Hematopoietic multipotent progenitor cell (in vitro differentiated cells): ENCODE results near the gene KRTAP2-1. TPM values are rescaled to one million over a fixed set of nuclear protein-coding genes. Genes with fewer than 3 reads are reported as not detected.
"Not testable (repeated sequence)": the region's sequence is repeated elsewhere in the genome, so short reads cannot be mapped to it uniquely, and the experiment has no call there.

ENCODE experiments used
- DNase-seq, 3 donors: peaks; one replicate each; pipeline ENCODE4 v3.0.0-alpha.2; 2011 to 2015; ENCODE audit warnings: low read depth in 2 of 3, low spot score in 2 of 3
- total RNA-seq: library from RNA; depleted of rRNA; stranded (reverse); fragments of >200 nt; gene quantifications from one replicate; pipeline ENCODE4 v1.2.3, GENCODE V29; 2012

KRTAP2-1 gene
- total RNA-seq, 1 donor: not detected

DNA sequence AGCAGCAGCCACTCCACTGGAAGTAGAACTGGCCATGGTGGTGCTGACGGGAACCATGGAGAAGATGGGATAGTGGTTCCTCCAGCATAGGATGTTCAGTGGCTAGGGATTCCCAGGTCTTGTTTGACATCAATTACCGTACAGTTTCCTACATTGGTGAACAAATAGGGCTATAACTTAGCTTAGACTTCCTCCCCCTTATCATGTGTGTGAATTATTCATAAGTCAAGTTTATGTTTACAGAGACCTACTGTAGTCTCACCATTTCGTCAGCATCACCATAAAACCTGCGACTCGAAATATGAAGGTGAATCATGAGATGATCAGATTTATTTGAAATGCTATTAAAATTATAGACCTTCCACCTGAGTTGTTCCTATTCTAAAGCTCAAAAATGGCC lies 11.6 kb upstream of the KRTAP2-1 start:
- no peak for DNase-seq

GRCh38 chr17:41057547-41057946 lies 10.4 kb upstream of the KRTAP2-1 start:
- DNase-seq: no peak

GRCh38 chr17:41055130-41055529 lies 8.0 kb upstream of the KRTAP2-1 start, which contains the start of gene KRTAP2-2:
KRTAP2-2 (minus strand) TSS chr17:41055230; CDS start chr17:41055211, 19 bp downstream.
- not testable (repeated sequence) for DNase-seq

DNA sequence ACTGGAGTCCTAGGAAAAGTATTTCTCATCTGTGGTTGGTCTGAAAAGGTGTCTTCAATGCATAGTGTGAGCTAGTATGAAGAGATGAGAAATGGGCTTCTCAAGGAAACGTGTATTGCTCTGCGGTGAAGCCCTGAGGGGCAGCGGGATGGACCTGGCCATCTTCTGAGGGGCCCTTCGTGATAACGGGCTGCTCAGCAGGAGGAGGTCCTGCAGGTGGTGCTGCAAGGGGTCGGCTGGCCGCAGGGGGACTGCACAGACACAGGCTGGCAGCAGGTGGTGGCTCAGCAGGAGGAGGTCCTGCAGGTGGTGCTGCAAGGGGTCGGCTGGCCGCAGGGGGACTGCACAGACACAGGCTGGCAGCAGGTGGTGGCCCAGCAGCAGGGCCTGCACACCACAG lies 7.4 kb upstream of the KRTAP2-1 start:
- not testable (repeated sequence) for DNase-seq

DNA sequence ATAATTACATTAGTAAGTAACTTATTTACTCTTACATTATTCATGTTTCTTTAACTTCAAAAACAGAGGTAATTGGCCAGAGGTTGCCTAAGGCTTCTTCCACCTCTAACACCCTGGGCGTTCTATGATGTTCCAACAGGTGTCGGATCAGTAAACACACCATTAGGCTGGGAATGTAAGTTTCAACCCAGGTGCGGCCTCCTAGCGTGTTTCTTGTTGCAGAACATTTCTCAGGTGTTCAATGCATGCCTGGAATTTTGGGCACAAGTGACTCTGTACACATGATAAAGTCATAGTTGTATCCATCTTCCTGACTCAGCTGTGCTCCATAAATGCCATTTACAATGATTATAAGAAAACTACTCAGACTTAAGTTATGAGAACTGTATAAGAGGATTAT lies 6.9 kb upstream of the KRTAP2-1 start:
- DNase-seq: no peak

DNA sequence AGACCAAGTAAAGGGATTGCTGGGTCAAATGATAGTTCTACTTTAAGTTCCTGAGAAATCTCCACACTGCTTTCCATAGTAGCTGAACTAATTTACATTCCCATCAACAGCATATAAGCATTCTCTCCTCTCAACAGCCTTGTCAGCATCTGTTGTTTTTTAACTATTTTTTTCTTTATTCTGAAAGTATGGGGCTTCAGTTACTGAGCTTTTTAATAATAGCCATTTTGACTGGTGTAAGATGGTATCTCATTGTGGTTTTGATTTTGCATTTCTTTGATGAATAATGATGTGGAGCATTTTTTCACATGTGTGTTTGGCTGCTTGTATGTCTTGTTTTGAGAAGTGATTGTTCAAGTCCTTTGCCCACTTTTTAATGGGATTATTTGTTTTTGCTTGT lies 5.5 kb upstream of the KRTAP2-1 start:
- DNase-seq: no peak

DNA sequence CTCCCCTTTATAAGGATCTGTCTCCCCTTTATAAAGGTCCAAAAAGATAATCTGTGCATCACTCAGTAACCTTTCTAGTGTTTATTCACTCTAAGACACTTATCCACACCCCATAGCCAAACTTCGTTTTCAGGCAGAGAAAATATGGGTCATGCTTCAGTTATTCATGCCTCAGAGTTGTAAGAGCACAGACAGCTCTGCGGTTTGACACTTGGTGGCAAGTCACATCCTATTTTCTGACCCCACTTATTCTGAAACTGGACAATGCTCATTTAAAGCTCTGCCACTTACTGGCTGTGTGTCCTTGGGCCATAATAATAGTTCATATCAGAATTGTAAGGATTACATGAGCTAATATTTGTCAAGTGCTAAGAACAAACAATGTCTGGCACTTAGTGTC lies 2.0 kb upstream of the KRTAP2-1 start:
- DNase-seq: no peak

GRCh38 chr17:41048441-41048840 lies 1.3 kb upstream of the KRTAP2-1 start:
- no peak for DNase-seq

GRCh38 chr17:41042953-41043352 lies 4.2 kb downstream of the KRTAP2-1 start:
- no peak for DNase-seq

- DNase-seq: not testable (repeated sequence)
Observed at GRCh38 chr17:41040783-41041571, 6.1 kb downstream of the KRTAP2-1 start, which contains the start of gene KRTAP1-1. KRTAP1-1 (minus strand) TSS chr17:41041450; CDS start chr17:41041397, 53 bp downstream.

- no peak for DNase-seq
Observed at GRCh38 chr17:41037853-41038350, 9.2 kb downstream of the KRTAP2-1 start.

DNA sequence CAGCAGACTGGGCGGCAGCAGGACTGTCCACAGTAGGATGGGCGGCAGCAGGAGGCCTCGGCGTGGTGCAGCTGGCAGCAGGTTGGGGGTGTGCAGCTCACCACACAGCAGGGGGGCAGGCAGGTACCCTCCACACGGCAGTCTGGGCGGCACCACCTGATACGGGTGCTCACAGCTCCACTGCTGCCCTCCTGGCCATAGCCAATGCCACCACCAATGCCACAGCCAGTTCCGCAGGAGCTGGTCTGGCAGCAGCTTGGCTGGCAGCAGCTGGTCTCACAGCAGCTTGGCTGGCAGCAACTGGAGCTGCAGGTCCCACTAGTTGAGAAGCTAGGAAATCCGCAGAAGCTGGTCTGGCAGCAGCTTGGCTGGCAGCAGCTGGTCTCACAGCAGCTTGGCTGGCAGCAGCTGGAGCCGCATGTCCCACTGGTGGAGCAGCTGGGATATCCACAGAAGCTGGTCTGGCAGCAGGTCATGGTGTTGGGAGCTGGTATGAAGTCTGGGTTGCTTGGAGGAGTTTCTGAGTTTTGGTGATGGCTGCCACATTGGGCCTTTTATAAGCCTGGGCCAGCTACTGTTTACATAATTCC lies 12.7 kb downstream of the KRTAP2-1 start, which contains the start of gene KRTAP1-3:
KRTAP1-3 (minus strand) TSS at position 529 of the 590 bp plus-strand sequence; CDS start at position 476, 53 bp downstream.
- DNase-seq: not testable (repeated sequence)

- no peak for DNase-seq
Observed at GRCh38 chr17:41029633-41030245, 17.4 kb downstream of the KRTAP2-1 start, which contains the start of gene KRTAP1-4. KRTAP1-4 (minus strand) TSS chr17:41030195; CDS start chr17:41030078, 117 bp downstream.

DNA sequence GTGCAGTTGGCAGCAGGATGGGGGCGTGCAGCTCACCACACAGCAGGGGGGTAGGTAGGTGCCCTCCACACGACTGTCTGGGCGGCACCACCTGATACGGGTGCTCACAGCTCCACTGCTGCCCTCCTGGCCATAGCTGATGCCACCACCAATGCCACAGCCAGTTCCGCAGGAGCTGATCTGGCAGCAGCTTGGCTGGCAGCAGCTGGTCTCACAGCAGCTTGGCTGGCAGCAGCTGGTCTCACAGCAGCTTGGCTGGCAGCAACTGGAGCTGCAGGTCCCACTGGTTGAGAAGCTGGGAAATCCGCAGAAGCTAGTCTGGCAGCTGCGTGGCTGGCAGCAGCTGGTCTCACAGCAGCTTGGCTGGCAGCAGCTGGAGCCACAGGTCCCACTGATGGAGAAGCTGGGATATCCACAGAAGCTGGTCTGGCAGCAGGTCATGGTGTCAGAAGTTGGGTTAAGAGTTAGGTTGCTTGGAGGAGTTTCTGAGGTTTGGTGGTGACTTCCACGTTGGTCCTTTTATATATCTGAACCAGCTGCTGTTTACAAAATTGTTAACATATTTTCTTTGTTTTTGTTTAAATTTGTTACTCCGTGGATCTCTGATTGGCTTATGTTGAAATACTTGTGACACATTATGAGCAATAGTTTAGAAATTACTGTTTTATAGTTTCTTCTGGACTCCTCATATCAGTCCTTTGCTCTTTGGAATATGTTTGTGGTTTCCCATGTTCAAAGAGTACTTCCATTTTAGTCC lies 20.2 kb downstream of the KRTAP2-1 start, which contains the start of gene KRTAP1-5:
KRTAP1-5 (minus strand) TSS at position 494 of the 757 bp plus-strand sequence; CDS start at position 441, 53 bp downstream.
- no peak for DNase-seq

DNA sequence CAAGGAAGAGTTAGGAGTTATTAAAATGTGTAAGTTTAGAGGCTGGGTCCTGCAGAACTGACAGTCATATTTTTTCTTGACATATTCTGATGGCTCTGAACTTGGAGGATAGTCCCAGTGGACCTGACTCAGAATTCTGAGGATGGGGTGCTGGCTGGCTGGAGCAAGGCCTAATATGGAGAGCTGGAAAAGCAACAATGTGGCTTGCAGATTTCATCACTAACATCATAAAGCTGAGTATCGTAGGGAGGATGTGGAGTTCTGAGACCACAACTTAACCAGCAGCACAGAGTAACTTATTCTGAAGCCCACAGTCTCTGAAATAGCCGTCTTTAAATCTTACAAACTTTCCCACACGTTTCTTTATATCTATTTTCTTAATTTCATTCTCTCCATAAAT lies 22.4 kb downstream of the KRTAP2-1 start:
- no peak for DNase-seq

- DNase-seq: no peak
Observed at GRCh38 chr17:41020336-41020735, 26.8 kb downstream of the KRTAP2-1 start.

DNA sequence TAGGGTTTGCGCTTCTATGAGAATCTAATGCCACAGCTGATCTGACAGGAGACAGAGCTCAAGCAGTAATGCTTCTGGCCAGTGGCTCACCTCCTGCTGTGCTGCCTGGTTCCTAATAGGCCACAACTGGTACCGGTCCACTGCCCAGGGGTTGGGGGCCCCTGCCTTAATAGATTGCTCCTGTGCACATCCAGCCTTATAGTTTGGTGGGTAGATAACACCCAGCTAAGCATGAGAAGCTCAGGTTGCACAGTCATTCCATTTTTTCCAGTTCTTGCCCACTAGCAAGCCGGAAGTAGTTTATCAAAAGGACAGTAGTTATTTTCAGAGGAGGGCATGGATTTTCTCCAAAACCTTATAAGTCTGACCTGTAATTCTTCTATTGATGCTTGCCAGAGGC lies 27.7 kb downstream of the KRTAP2-1 start:
- DNase-seq: no peak

- peak in 2 of 3 donors; percentile 3 to 44 for DNase-seq
Observed at GRCh38 chr17:41018541-41018940, 28.6 kb downstream of the KRTAP2-1 start.

DNA sequence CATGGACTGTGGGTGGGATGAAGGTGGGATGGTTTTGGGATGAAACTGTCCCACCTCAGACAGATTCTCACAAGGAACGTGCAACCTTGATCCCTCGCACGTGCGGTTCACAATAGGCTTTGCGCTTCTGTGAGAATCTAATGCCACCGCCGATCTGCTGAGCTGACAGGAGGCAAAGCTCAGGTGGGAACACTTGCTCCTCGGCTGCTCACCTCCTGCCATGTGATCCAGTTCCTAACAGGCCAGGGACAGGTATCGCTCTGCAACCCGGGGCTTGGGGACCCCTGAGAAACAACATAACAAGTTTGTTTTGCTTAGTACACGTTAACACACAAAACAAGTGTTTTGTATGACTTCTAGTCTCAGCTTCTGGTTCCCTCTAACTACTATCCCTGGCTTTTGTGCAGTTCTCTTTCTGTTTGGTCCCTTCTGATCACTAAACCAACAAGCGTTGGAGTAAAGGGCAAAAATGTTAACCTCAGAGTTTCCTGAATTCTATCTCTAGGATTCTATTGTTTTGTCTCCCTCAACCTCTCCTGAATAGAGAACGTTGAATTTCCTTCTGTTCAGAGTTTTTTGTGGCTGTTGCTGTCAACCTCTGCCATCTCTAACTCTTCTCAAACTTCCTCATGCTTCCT lies 30.4 kb downstream of the KRTAP2-1 start:
- no peak for DNase-seq

DNA sequence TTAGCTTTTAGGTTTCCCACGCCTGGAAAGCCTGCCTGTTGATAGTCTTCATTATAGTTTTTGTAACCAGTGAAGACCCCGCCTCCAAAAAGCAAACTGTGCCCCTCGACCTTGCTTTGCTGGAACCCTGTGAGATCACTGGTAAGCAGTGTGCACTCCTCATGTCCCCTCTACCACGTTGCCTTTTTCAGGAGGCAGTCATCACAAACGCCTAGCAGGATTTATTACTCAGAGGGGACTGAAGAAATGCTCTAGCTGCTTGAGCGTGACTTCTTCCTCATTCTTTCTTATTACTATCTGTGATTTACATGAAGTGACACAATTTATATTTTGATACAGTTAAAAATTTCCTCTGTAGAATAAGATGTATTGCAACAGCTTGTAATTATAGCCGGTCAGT lies 31.7 kb downstream of the KRTAP2-1 start:
- no peak for DNase-seq
